ENCODE measurements around the gene CXADR.

The CXADR gene

DNA sequence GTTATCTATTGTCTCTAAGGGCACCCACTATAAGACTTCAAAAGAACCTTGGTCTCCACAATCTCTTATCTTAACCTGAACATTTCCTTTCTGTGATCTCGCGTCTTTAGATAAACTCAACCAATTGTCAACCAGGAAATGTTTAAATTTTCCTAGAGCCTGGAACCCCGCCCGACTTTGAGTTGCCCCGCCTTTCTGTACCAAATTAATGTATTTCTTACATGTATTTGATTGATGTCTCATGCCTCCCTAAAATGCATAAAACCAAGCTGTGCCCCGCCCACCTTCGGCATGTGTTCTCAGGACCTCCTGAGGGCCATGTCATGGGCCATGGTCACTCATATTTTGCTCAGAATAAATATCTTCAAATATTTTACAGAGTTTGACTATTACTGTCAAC lies 5.9 kb upstream of the CXADR start:
- no peak overlapping the region for H2AFZ ChIP-seq (ENCODE audit: low read depth, low read length)
- H3K36me3 ChIP-seq (ENCODE audit: insufficient read depth, low read length), result no peaks in the 10 kb centered on the region
- no peaks in the 10 kb centered on the region for H3K4me1 ChIP-seq (ENCODE audit: insufficient read depth, low read length)
- no peak overlapping the region for H3K4me3 ChIP-seq (ENCODE audit: low read depth in 1 of 2, low read length in 2 of 2)
- H4K20me1 ChIP-seq (ENCODE audit: insufficient read depth, low read length), result no peaks in the 10 kb centered on the region
- ATAC-seq (ENCODE audit: insufficient read depth, low read depth) (no peak), DNase-seq (no peak)
- no peak overlapping the region for H3K27ac ChIP-seq (ENCODE audit: low read length)
- no peak overlapping the region for H3K4me2 ChIP-seq (ENCODE audit: insufficient read depth, low read length)
- H3K79me2 ChIP-seq (ENCODE audit: insufficient read depth, low read length), result no peaks in the 10 kb centered on the region
- no peaks in the 10 kb centered on the region for H3K27me3 ChIP-seq (ENCODE audit: insufficient read depth, low read length, poor library complexity)
- H3K9me3 ChIP-seq (ENCODE audit: insufficient read depth, low read length, severe bottlenecking), result no peaks in the 10 kb centered on the region
- H3K9ac ChIP-seq (ENCODE audit: low read depth, low read length), result no peak overlapping the region
- TF ChIP-seq EZH2 (IDR thresholded peaks at IDR 0.05; ENCODE audit: borderline replicate concordance, low read depth, low read length, severe bottlenecking), result no peak
- TF ChIP-seq, protein P1, sequence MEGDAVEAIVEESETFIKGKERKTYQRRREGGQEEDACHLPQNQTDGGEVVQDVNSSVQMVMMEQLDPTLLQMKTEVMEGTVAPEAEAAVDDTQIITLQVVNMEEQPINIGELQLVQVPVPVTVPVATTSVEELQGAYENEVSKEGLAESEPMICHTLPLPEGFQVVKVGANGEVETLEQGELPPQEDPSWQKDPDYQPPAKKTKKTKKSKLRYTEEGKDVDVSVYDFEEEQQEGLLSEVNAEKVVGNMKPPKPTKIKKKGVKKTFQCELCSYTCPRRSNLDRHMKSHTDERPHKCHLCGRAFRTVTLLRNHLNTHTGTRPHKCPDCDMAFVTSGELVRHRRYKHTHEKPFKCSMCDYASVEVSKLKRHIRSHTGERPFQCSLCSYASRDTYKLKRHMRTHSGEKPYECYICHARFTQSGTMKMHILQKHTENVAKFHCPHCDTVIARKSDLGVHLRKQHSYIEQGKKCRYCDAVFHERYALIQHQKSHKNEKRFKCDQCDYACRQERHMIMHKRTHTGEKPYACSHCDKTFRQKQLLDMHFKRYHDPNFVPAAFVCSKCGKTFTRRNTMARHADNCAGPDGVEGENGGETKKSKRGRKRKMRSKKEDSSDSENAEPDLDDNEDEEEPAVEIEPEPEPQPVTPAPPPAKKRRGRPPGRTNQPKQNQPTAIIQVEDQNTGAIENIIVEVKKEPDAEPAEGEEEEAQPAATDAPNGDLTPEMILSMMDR (IDR thresholded peaks at IDR 0.05; ENCODE audit: borderline replicate concordance, extremely low read depth, low read length, poor library complexity, severe bottlenecking), result no peak

DNA sequence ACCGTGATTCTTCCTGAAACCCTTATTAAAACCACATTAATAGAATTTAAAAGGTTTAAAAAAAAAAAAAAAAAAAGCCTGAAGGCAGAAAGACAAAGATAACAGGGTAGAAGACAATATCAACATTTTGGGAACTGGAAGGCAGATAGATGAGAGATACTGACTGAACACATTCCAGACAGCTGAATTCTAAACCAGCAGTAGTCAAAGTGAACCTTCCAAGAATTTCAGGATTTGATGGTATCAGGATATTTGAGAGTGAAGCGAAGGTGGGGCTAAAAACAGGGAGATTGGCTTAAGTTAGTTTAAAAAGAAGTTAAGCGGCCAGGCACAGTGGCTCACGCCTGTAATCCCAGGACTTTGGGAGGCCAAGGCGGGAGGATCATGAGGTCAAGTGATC lies 5.3 kb upstream of the CXADR start:
- H3K79me2 ChIP-seq (ENCODE audit: insufficient read depth, low read length), result no peaks in the 10 kb centered on the region
- H3K36me3 ChIP-seq (ENCODE audit: insufficient read depth, low read length), result no peaks in the 10 kb centered on the region
- TF ChIP-seq, protein P1 (IDR thresholded peaks at IDR 0.05; ENCODE audit: borderline replicate concordance, extremely low read depth, low read length, poor library complexity, severe bottlenecking), result no peak
- no peak for TF ChIP-seq EZH2 (IDR thresholded peaks at IDR 0.05; ENCODE audit: borderline replicate concordance, low read depth, low read length, severe bottlenecking)
- no peaks in the 10 kb centered on the region for H3K4me1 ChIP-seq (ENCODE audit: insufficient read depth, low read length)
- no peak overlapping the region for H3K9ac ChIP-seq (ENCODE audit: low read depth, low read length)
- DNase-seq, result no peak
- no peak overlapping the region for H3K4me3 ChIP-seq (ENCODE audit: low read depth in 1 of 2, low read length in 2 of 2)
- H3K27me3 ChIP-seq (ENCODE audit: insufficient read depth, low read length, poor library complexity), result no peaks in the 10 kb centered on the region
- H4K20me1 ChIP-seq (ENCODE audit: insufficient read depth, low read length), result no peaks in the 10 kb centered on the region
- H2AFZ ChIP-seq (ENCODE audit: low read depth, low read length), result no peak overlapping the region
- no peak overlapping the region for H3K27ac ChIP-seq (ENCODE audit: low read length)
- no peaks in the 10 kb centered on the region for H3K9me3 ChIP-seq (ENCODE audit: insufficient read depth, low read length, severe bottlenecking)
- no peak overlapping the region for H3K4me2 ChIP-seq (ENCODE audit: insufficient read depth, low read length)
- ATAC-seq (ENCODE audit: insufficient read depth, low read depth), result no peak

DNA sequence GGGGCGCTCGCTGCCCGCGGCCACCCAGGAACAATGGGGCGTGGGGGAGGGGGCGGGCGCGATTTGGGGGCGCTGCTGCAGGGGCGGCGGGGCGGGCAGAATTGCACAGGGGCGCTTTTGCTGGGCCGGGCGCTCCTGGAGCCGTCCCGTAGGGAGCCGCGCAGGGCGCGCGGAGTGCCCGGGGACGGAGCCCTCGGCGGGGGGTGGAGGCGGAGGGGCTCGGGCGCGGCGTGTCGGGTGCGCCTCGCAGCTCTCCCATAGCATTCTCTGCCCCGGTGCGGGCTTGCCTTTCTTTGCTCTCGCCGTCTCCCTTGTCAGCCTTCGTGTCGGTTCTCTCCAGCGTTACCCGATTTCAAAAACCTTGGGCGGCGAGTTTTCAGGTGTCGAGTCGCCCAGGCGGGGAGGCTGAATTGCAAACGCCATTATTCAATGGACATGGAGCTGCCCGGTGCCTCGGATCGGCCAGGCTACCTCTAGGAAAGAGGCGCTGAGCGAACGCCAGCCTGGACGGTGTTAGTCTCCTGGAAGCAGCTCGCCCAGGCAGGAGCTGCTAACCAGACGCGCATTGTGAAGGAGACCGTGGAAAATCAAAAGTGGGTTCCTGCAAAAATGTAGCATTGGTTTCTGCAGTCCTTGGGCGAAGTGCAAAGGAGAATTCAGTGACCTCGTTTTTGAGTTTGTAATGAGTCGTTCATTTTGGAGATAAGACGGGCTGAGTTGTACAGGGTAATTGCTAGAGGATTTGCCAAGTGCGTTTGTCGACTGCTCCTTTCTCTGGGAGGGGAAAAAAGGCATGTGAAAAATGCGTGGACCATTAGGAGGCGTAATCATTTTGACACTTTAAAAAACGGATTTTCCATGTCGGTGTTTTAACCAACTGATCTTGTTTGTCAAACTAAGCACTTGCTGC lies 626 bp downstream of the CXADR start:
- H2AFZ ChIP-seq (ENCODE audit: low read depth, low read length), result no peak overlapping the region
- TF ChIP-seq, protein P1 (IDR thresholded peaks at IDR 0.05; ENCODE audit: borderline replicate concordance, extremely low read depth, low read length, poor library complexity, severe bottlenecking), result no peak
- TF ChIP-seq EZH2 (IDR thresholded peaks at IDR 0.05; ENCODE audit: borderline replicate concordance, low read depth, low read length, severe bottlenecking), result no peak
- no peaks in the 10 kb centered on the region for H3K79me2 ChIP-seq (ENCODE audit: insufficient read depth, low read length)
- H3K27ac ChIP-seq (ENCODE audit: low read length), result no peak overlapping the region
- H4K20me1 ChIP-seq (ENCODE audit: insufficient read depth, low read length), result no peaks in the 10 kb centered on the region
- no peaks in the 10 kb centered on the region for H3K4me1 ChIP-seq (ENCODE audit: insufficient read depth, low read length)
- no peaks in the 10 kb centered on the region for H3K36me3 ChIP-seq (ENCODE audit: insufficient read depth, low read length)
- H3K9ac ChIP-seq (ENCODE audit: low read depth, low read length), result no peak overlapping the region
- no peaks in the 10 kb centered on the region for H3K9me3 ChIP-seq (ENCODE audit: insufficient read depth, low read length, severe bottlenecking)
- H3K4me2 ChIP-seq (ENCODE audit: insufficient read depth, low read length), result no peak overlapping the region
- no peak overlapping the region for H3K4me3 ChIP-seq (ENCODE audit: low read depth in 1 of 2, low read length in 2 of 2)
- no peak for ATAC-seq (ENCODE audit: insufficient read depth, low read depth)
- H3K27me3 ChIP-seq (ENCODE audit: insufficient read depth, low read length, poor library complexity), result no peaks in the 10 kb centered on the region
- DNase-seq, result no peak
